Right cardiac atrium (tissue), 5 donors: ENCODE measurements around the gene MYBPHL. TPM values are rescaled to one million over a fixed set of nuclear protein-coding genes. Genes with fewer than 3 reads are reported as not detected.

ENCODE experiments used
- ATAC-seq, 2 donors: fragments of 200-7000 bp; cut with Tn5 transposase; one replicate each; pipeline versions ENCODE4 v1.8.0 to v1.9.1; 2020; ENCODE audit warnings: moderate library complexity in 2 of 2, mild to moderate bottlenecking in 1 of 2
- DNase-seq, 3 donors: peaks; one replicate each; pipeline ENCODE4 v3.0.0-alpha.2; 2020
- H3K27ac ChIP-seq: one replicate; pipeline ENCODE4 v1.5.1; 2013; ENCODE audit warnings: mild to moderate bottlenecking, low read length, control low read depth, moderate library complexity
- H3K27me3 ChIP-seq: one replicate; pipeline ENCODE4 v1.6.1; 2013; ENCODE audit not compliant: control insufficient read depth, insufficient read depth
- H3K4me1 ChIP-seq: one replicate; pipeline ENCODE4 v1.6.1; 2013; ENCODE audit warnings: low read length; ENCODE audit not compliant: control insufficient read depth, insufficient read depth
- H3K4me3 ChIP-seq: one replicate; pipeline ENCODE4 v1.5.1; 2013; ENCODE audit warnings: low read length, control low read depth
- H3K9me3 ChIP-seq: one replicate; pipeline ENCODE4 v1.6.1; 2013; ENCODE audit warnings: low read length; ENCODE audit not compliant: control insufficient read depth
- WGBS: extraction: QIAGEN DNeasy Blood & Tissue Kit; methylation state at CpG from one replicate; pipeline ENCODE4 v1.1.7; 2013; 5-methylcytosine and 5-hydroxymethylcytosine counted together
- intact Hi-C, 4 donors: fragments of 100-400 bp; cut with DNase I; formaldehyde crosslinking; loops; one replicate each; pipeline versions ENCODE4 v1.11.0 to v1.14.0; 2022 to 2023
- polyA plus RNA-seq: library from polyadenylated mRNA; stranded (reverse); fragments of 200-250 nt; gene quantifications from one replicate; pipeline ENCODE4 v1.2.3, GENCODE V29; 2013
- total RNA-seq, 4 donors: library from RNA; stranded (reverse); fragmentation: NEBNext Ultra II Directional; extraction: Animal tissue kit (Norgen Biotek cat#: 25700); gene quantifications; one replicate each; pipeline ENCODE4 v1.2.1, GENCODE V29; 2021
- donor health status: healthy with polysubstance abuse.
- donor health status: DM: no; HTN: yes; CAD: no.
- donor health status: DM: no; HTN: no; CAD: no.
- donor health status: DM: no; HTN: yes; CAD: no; lungs with severe emphysema.
- donor health status: DM: yes; HTN: yes; CAD: no.

MYBPHL gene
- total and polyA plus RNA-seq, 5 donors, result 115 to 521 (median 264) TPM

GRCh38 chr1:109270623-109271317, 36.0 kb downstream of the MYBPHL start:
- no peak for DNase-seq
- ATAC-seq, result no peak
- no peaks in the 10 kb centered on the region for H3K9me3 ChIP-seq
- H3K4me3 ChIP-seq, result no peak overlapping the region
- intact Hi-C loops, result no loop called here
- no peaks in the 10 kb centered on the region for H3K27me3 ChIP-seq
- H3K27ac ChIP-seq, result no peak overlapping the region
- 89% methylated on average over 20 of the region's 20 CpGs for WGBS
- peaks cover 2% of the 10 kb centered on the region for H3K4me1 ChIP-seq

GRCh38 chr1:109269981-109270622, 36.7 kb downstream of the MYBPHL start:
- no peaks in the 10 kb centered on the region for H3K27me3 ChIP-seq
- ATAC-seq (no peak), DNase-seq (no peak)
- H3K9me3 ChIP-seq, result no peaks in the 10 kb centered on the region
- H3K4me1 ChIP-seq, result no peaks in the 10 kb centered on the region
- no peak overlapping the region for H3K27ac ChIP-seq
- WGBS, result 91% methylated on average over 17 of the region's 17 CpGs
- H3K4me3 ChIP-seq, result no peak overlapping the region
- intact Hi-C loops, result no loop called here

- Histone ChIP-seq H3K27me3 (no peaks in the 10 kb centered on the region), H3K27ac (no peak overlapping the region), H3K4me1 (no peaks in the 10 kb centered on the region), H3K4me3 (no peak overlapping the region), H3K9me3 (no peaks in the 10 kb centered on the region)
- ATAC-seq (no peak), DNase-seq (no peak)
- WGBS, result 89% methylated on average over 33 of the region's 33 CpGs
- intact Hi-C loops, result no loop called here
Measured at GRCh38 chr1:109269212-109269980, 37.4 kb downstream of the MYBPHL start.

GRCh38 chr1:109268431-109269211, 38.2 kb downstream of the MYBPHL start:
- Histone ChIP-seq H3K4me3 (no peak overlapping the region), H3K27ac (no peak overlapping the region), H3K4me1 (no peaks in the 10 kb centered on the region), H3K9me3 (no peaks in the 10 kb centered on the region), H3K27me3 (no peaks in the 10 kb centered on the region)
- intact Hi-C loops, result no loop called here
- DNase-seq (peak in 1 of 3 donors; percentile 31), ATAC-seq (no peak)
- 91% methylated on average over 29 of the region's 29 CpGs for WGBS

- Histone ChIP-seq H3K27me3 (no peaks in the 10 kb centered on the region), H3K27ac (no peak overlapping the region), H3K4me3 (no peak overlapping the region), H3K9me3 (no peaks in the 10 kb centered on the region), H3K4me1 (no peaks in the 10 kb centered on the region)
- 87% methylated on average over 17 of the region's 17 CpGs for whole genome bisulfite sequencing
- DNase-seq (peak in 1 of 3 donors; percentile 34), ATAC-seq (no peak)
- intact Hi-C loops, result no loop called here
Measured at GRCh38 chr1:109267743-109268300, 39.0 kb downstream of the MYBPHL start.

GRCh38 chr1:109266965-109267364, 39.8 kb downstream of the MYBPHL start:
- Histone ChIP-seq H3K27ac (no peak overlapping the region), H3K27me3 (no peaks in the 10 kb centered on the region), H3K4me3 (no peak overlapping the region), H3K4me1 (no peaks in the 10 kb centered on the region), H3K9me3 (no peaks in the 10 kb centered on the region)
- ATAC-seq (no peak), DNase-seq (peak in 1 of 3 donors; percentile 28)
- intact Hi-C loops, result no loop called here
- WGBS, result 81% methylated on average over 11 of the region's 11 CpGs

GRCh38 chr1:109265741-109266330, 41.0 kb downstream of the MYBPHL start:
- H3K9me3 ChIP-seq, result no peaks in the 10 kb centered on the region
- no peak overlapping the region for H3K4me3 ChIP-seq
- no peak overlapping the region for H3K27ac ChIP-seq
- H3K27me3 ChIP-seq, result no peaks in the 10 kb centered on the region
- H3K4me1 ChIP-seq, result no peaks in the 10 kb centered on the region
- peak in 1 of 3 donors; percentile 50 for DNase-seq
- ATAC-seq, result no peak
- intact Hi-C loops, result no loop called here
- WGBS, result 92% methylated on average over 13 of the region's 13 CpGs

GRCh38 chr1:109265016-109265415, 41.8 kb downstream of the MYBPHL start:
- DNase-seq (peak in 1 of 3 donors; percentile 18), ATAC-seq (no peak)
- 90% methylated on average over 4 of the region's 4 CpGs for WGBS
- Histone ChIP-seq H3K9me3 (no peaks in the 10 kb centered on the region), H3K4me1 (no peaks in the 10 kb centered on the region), H3K4me3 (no peak overlapping the region), H3K27ac (no peak overlapping the region), H3K27me3 (no peaks in the 10 kb centered on the region)
- intact Hi-C loops, result no loop called here

GRCh38 chr1:109264379-109264755, 42.4 kb downstream of the MYBPHL start:
- Histone ChIP-seq H3K27ac (no peak overlapping the region), H3K27me3 (no peaks in the 10 kb centered on the region), H3K9me3 (no peaks in the 10 kb centered on the region), H3K4me1 (no peaks in the 10 kb centered on the region), H3K4me3 (no peak overlapping the region)
- intact Hi-C loops, result loop anchor here in 2 of 4 donors (5.0 kb wide), 2 partner anchors 133 to 268 kb away; partner anchors contain the start of gene SORT1 (in 1 of the 2)
- DNase-seq (peak in 1 of 3 donors; percentile 18), ATAC-seq (no peak)
- 71% methylated on average over 9 of the region's 9 CpGs for WGBS
